Peyer's patch (tissue), 4 donors: Measurements from ENCODE around the gene STX12. TPM values are rescaled to one million over a fixed set of nuclear protein-coding genes. Genes with fewer than 3 reads are reported as not detected.
A peak's percentile ranks its signal among the peaks of the same experiment; 100 is the strongest.

Experiments
- DNase-seq, 3 donors: peaks; one replicate each; pipeline ENCODE4 v3.0.0-alpha.2; 2017 to 2019
- H3K27ac ChIP-seq, 4 donors: fragments of 200-600 bp; sonication (generic); one replicate each; pipeline ENCODE4 v1.5.1; 2016 to 2019
- H3K27me3 ChIP-seq, 2 donors: fragments of 200-600 bp; sonication (generic); one replicate each; pipeline ENCODE4 v1.5.1; 2019
- H3K36me3 ChIP-seq, 3 donors: fragments of 200-600 bp; sonication (generic); one replicate each; pipeline ENCODE4 v1.5.1; 2016 to 2019
- H3K4me1 ChIP-seq, 4 donors: fragments of 200-600 bp; sonication (generic); one replicate each; pipeline ENCODE4 v1.5.1; 2016 to 2019
- H3K4me3 ChIP-seq, 4 donors: fragments of 200-600 bp; sonication (generic); 1 replicate in 3 of 4; 2 replicates in 1 of 4; pipeline ENCODE4 v1.5.1; 2016 to 2019; ENCODE audit warnings: mild to moderate bottlenecking in 1 of 4
- H3K9me3 ChIP-seq, 4 donors: fragments of 200-600 bp; sonication (generic); one replicate each; pipeline ENCODE4 v1.5.1; 2016 to 2019; ENCODE audit warnings: mild to moderate bottlenecking in 1 of 4
- CTCF ChIP-seq, 6 experiments: fragments of 450-650 bp in 4 of 6; fragments of 200-600 bp in 2 of 6; sonication (generic) in 1 of 6; IDR thresholded peaks; one replicate each; pipeline ENCODE4 v1.5.1; 2017 to 2019; ENCODE audit warnings: antibody characterized with exemption in 6 of 6, mild to moderate bottlenecking in 3 of 6, moderate library complexity in 1 of 6
- POLR2A ChIP-seq, 2 donors: fragments of 450-650 bp; IDR thresholded peaks; one replicate each; pipeline ENCODE4 v1.5.1; 2017; ENCODE audit warnings: antibody characterized with exemption in 2 of 2, mild to moderate bottlenecking in 2 of 2, moderate library complexity in 2 of 2
- total RNA-seq, 4 donors: library from RNA; depleted of rRNA; stranded (reverse); fragments of >200 nt; gene quantifications; one replicate each; pipeline ENCODE4 v1.1.0, GENCODE V29; 2016

Gene STX12
- total RNA-seq, 4 donors from 2014 or later: 57.8 to 63.7 (median 59.9) TPM

DNA sequence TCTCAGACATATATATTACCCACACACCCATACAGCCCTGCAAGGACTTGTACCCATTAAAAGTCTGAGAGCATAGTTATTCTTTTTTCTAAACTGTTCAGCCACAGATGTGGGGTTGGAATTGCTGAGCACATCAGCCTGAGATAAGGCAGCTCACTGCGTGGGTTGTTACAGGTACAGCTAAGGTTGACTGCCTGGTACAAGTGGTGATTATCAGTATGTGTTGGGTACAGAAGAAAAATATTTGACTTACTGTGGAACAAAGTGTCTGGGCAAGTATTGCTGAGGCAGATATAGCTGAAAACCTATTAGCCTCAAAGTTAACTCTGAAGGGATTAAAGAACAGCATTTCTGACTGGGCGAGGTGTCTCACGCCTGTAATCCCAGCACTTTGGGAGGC lies 5.0 kb downstream of the STX12 start:
- TF ChIP-seq CTCF (IDR thresholded peaks at IDR 0.05): no peak
- TF ChIP-seq POLR2A (IDR thresholded peaks at IDR 0.05): no peak
- no peaks in the 10 kb centered on the region for H3K36me3 ChIP-seq
- H3K27ac ChIP-seq: no peak overlapping the region
- peaks cover 0 to 31% (median 5%) of the 10 kb centered on the region in 4 donors for H3K4me1 ChIP-seq
- H3K27me3 ChIP-seq: no peaks in the 10 kb centered on the region
- H3K4me3 ChIP-seq: no peak overlapping the region
- no peaks in the 10 kb centered on the region for H3K9me3 ChIP-seq
- DNase-seq: no peak

- no peaks in the 10 kb centered on the region for H3K36me3 ChIP-seq
- H3K27me3 ChIP-seq: no peaks in the 10 kb centered on the region
- H3K4me3 ChIP-seq: no peak overlapping the region
- no peak for DNase-seq
- peaks cover 0 to 36% (median 4%) of the 10 kb centered on the region in 4 donors for H3K4me1 ChIP-seq
- no peak overlapping the region for H3K27ac ChIP-seq
- H3K9me3 ChIP-seq: no peaks in the 10 kb centered on the region
- TF ChIP-seq CTCF (IDR thresholded peaks at IDR 0.05): no peak
- TF ChIP-seq POLR2A (IDR thresholded peaks at IDR 0.05): no peak
Observed at GRCh38 chr1:27779122-27779521, 6.1 kb downstream of the STX12 start.

DNA sequence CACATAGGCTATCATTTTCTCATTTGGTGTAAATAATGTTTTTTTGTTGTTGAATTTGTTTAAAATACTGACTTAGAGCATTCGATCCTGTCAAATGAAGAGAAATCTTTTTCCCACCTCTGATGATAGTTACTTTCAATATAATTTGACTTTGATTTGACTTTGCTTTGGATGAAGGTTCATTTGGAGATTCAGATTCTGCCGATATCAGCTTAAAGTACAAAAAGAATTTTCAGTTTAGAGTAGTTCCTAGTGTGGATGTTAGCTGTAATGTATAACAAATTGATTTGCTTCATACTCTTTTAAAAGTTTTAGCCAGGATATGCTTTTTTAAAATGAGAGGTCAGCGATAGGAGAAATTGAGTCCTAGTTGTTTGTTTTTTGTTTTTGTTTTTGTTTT lies 9.9 kb downstream of the STX12 start:
- Histone ChIP-seq H3K4me3 (no peak overlapping the region), H3K4me1 (peaks cover 0 to 34% (median 0%) of the 10 kb centered on the region in 4 donors), H3K27ac (no peak overlapping the region)

GRCh38 chr1:27784700-27785099 lies 11.7 kb downstream of the STX12 start:
- TF ChIP-seq POLR2A (IDR thresholded peaks at IDR 0.05) (no peak), CTCF (IDR thresholded peaks at IDR 0.05) (no peak)
- Histone ChIP-seq H3K4me1 (peaks cover 0 to 28% (median 0%) of the 10 kb centered on the region in 4 donors), H3K36me3 (peaks cover 0 to under 1% (median 0%) of the 10 kb centered on the region in 3 donors), H3K27ac (no peak overlapping the region), H3K27me3 (no peaks in the 10 kb centered on the region), H3K9me3 (no peaks in the 10 kb centered on the region), H3K4me3 (no peak overlapping the region)
- no peak for DNase-seq

More for the DNA sequence above, 9.9 kb downstream of the STX12 start:
- Histone ChIP-seq H3K36me3 (no peaks in the 10 kb centered on the region), H3K27me3 (no peaks in the 10 kb centered on the region), H3K9me3 (no peaks in the 10 kb centered on the region)
- no peak for DNase-seq
- no peak for TF ChIP-seq POLR2A (IDR thresholded peaks at IDR 0.05)
- TF ChIP-seq CTCF (IDR thresholded peaks at IDR 0.05): no peak

GRCh38 chr1:27785781-27786455 lies 12.9 kb downstream of the STX12 start:
- Histone ChIP-seq H3K36me3 (peaks cover 0 to 13% (median 0%) of the 10 kb centered on the region in 3 donors), H3K9me3 (no peaks in the 10 kb centered on the region), H3K27me3 (no peaks in the 10 kb centered on the region), H3K27ac (peak overlapping the region in 3 of 4 donors; percentile 41 to 71 (median 66)), H3K4me1 (peaks cover 0 to 25% (median 0%) of the 10 kb centered on the region in 4 donors), H3K4me3 (no peak overlapping the region)
- no peak for TF ChIP-seq POLR2A (IDR thresholded peaks at IDR 0.05)
- no peak for TF ChIP-seq CTCF (IDR thresholded peaks at IDR 0.05)
- peak in 1 of 3 donors; percentile 57 for DNase-seq
